GM15510 (cell line): ENCODE measurements around the gene HDLBP.

Experiments
- POLR2A ChIP-seq: IDR thresholded peaks from 3 replicates; pipeline ENCODE4 v1.6.1; 2011; ENCODE audit warnings: borderline replicate concordance; ENCODE audit not compliant: insufficient read length; ENCODE audit errors: extremely low read depth

The HDLBP gene

GRCh38 chr2:241182126-241182525 is 133.3 kb downstream of the HDLBP start:
- TF ChIP-seq POLR2A: no peak

DNA sequence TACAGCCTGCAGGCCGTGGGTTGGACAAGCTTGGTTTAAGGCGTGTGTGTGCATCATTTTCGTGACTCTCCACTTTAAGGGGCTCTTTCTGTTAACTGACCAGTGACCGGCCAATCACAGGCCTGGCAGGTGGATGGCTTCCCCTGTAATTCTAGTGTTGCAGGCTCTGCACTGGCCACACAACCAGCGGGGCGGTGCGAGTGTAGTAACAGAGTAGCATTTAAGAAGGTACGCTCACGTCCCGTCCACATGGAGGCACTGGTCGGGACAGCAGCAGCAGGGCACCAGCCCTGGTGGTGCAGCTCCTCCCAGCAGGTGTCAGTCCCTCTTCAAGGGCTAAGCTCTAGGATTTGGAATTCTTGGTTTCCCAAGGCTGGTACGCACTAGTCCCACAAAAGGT is 135.0 kb downstream of the HDLBP start:
- TF ChIP-seq POLR2A: no peak

- no peak for TF ChIP-seq POLR2A
Measured at GRCh38 chr2:241179899-241180298, 135.6 kb downstream of the HDLBP start.

DNA sequence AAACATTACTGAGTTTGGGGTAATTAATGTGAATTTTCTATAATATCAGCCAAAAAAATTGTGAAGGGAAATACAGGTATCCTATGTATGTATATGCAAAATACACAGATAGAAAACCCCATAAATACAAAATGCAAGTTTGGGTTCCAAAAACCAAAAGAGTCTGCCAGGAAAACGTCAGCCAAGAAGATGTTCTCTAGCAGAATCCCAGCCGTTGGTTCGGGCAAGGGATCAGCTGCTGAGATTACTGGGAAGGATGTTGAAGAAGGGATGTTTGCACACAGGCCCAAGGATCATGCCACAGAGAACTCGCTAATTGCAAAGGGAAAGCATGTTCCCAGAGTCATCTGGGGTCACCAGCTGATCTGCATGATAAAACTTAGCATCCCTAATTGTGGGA is 136.5 kb downstream of the HDLBP start:
- TF ChIP-seq POLR2A: no peak

DNA sequence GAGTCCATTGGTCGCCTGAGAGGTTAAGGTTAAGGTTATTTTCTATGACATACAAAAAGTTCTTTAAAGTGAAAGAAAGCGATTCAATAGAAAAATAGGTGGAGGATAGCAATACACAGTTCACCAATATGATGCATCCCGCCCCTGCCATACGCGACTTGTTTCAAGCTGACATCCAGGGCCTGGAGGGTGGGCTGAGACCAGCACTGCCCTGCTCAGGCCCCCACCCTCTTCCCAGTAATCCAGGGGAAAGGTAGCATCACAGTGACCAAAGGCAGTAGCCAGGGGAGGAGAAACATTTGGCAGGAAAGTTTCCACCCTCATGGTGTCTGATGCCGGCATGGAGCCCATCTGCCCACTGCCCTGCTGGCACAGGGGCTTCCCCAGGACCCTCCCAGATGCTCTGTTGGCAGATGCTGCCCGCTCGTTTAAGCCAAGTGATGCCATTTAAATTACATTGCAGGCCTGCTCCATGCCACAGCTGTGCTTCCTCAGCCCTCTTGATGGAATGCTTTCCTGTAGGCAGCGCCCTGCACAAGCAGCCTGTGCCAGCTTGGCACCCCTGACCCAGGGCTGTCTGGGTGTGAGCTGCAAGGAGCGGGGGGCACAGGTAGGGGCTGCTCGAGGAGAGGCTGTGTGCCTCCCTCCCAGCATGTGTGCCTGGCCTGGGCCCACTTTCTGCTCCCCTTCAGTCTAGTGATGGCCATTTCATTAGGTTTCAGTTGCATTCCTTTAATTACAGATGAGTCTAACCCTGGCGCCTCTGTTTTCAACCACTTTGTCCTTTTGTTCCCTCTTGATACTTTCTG is 137.7 kb downstream of the HDLBP start:
- no peak for TF ChIP-seq POLR2A
